ENCODE results near the gene TEKTIP1. TPM values are rescaled to one million over a fixed set of nuclear protein-coding genes. Genes with fewer than 3 reads are reported as not detected.
"Not testable (repeated sequence)": the region's sequence is repeated elsewhere in the genome, so short reads cannot be mapped to it uniquely, and the experiment has no call there.

Gene TEKTIP1
- total RNA-seq, 1 donor from 2014 or later, result not detected

DNA sequence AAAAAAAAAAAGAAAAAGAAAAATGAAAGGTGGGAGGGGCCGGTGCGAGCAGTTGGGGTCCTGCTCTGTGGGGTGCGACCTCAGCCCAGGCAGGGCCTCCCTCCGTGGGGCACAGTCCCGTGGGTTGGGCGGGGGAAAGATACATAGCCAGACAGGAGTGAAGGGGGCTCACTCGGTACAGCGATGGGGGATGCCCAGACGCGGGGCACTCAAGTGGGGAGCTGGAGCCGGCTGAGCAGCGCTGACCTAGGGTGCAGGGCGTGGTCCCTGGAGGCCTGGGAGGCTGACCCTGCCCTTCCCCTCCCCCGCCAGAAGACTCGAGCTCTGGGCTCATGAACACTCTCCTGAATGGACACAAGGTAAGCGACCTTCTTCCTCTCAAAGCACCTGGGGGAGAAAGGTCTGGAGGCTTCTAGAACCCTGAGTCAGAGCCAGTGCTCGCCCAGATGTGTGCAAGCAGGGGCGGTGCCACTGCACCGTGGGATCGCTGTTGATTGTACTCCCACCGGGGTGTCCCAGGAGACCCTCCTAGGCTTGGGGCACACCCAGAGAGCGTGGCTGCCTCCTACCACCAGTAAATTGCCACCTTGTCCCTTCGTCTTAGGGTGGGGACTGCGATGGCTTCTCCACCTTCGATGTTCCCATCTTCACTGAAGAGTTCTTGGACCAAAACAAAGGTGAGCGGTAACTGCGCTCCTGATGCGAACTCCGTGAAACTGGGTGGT is 37.1 kb downstream of the TEKTIP1 start:
- Histone ChIP-seq H3K4me3 (peak overlapping the region; percentile 62), H3K36me3 (peaks cover 2% of the 10 kb centered on the region), H3K9me3 (replicated peaks) (no peaks in the 10 kb centered on the region), H3K4me1 (peaks cover 34% of the 10 kb centered on the region), H3K27ac (replicated peaks) (peak overlapping the region; percentile 44), H3K27me3 (ENCODE audit: low read depth) (no peaks in the 10 kb centered on the region)
- intact Hi-C loops (cut with micrococcal nuclease), result no loop called here
- no peak for DNase-seq
- TF ChIP-seq, protein P1, sequence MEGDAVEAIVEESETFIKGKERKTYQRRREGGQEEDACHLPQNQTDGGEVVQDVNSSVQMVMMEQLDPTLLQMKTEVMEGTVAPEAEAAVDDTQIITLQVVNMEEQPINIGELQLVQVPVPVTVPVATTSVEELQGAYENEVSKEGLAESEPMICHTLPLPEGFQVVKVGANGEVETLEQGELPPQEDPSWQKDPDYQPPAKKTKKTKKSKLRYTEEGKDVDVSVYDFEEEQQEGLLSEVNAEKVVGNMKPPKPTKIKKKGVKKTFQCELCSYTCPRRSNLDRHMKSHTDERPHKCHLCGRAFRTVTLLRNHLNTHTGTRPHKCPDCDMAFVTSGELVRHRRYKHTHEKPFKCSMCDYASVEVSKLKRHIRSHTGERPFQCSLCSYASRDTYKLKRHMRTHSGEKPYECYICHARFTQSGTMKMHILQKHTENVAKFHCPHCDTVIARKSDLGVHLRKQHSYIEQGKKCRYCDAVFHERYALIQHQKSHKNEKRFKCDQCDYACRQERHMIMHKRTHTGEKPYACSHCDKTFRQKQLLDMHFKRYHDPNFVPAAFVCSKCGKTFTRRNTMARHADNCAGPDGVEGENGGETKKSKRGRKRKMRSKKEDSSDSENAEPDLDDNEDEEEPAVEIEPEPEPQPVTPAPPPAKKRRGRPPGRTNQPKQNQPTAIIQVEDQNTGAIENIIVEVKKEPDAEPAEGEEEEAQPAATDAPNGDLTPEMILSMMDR (IDR thresholded peaks at IDR 0.05; ENCODE audit: borderline replicate concordance), result no peak

DNA sequence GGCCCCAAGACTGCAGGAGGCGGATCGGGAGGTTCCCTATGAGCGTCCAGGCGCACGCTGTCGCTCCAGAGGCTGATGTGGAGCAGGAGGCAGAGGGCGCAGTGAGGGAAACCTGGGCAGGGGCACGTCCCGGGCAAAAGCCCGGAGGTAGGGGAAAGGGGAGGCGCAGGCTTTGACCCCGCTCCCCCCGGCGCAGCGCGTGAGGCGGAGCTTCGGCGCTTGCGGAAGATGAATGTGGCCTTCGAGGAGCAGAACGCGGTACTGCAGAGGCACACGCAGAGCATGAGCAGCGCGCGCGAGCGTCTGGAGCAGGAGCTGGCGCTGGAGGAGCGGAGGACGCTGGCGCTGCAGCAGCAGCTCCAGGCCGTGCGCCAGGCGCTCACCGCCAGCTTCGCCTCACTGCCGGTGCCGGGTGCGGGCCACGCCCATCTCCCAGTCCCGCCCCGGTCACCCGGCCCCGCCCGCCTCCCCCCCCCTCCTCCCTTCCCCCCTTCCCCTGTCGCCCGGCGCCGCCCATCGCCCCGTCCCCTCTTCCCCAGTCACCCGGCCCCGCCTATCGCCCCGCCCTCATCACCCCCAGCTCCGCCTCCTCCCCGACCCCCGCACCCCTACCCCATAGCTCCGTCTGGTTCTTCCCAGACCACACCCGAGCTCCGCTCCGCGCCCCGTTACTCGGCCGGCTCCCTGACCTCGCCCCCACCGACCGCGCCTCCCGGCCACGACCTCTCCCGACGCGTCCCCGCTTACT is 37.9 kb downstream of the TEKTIP1 start:
- TF ChIP-seq, protein P1 (IDR thresholded peaks at IDR 0.05; ENCODE audit: borderline replicate concordance), result no peak
- Histone ChIP-seq H3K9me3 (replicated peaks) (no peaks in the 10 kb centered on the region), H3K27me3 (ENCODE audit: low read depth) (no peaks in the 10 kb centered on the region), H3K4me1 (peaks cover 33% of the 10 kb centered on the region), H3K36me3 (peaks cover 2% of the 10 kb centered on the region), H3K4me3 (peak overlapping the region; percentile 62), H3K27ac (replicated peaks) (peak overlapping the region; percentile 44)
- intact Hi-C loops (cut with micrococcal nuclease), result no loop called here
- peak; percentile 62 for DNase-seq

DNA sequence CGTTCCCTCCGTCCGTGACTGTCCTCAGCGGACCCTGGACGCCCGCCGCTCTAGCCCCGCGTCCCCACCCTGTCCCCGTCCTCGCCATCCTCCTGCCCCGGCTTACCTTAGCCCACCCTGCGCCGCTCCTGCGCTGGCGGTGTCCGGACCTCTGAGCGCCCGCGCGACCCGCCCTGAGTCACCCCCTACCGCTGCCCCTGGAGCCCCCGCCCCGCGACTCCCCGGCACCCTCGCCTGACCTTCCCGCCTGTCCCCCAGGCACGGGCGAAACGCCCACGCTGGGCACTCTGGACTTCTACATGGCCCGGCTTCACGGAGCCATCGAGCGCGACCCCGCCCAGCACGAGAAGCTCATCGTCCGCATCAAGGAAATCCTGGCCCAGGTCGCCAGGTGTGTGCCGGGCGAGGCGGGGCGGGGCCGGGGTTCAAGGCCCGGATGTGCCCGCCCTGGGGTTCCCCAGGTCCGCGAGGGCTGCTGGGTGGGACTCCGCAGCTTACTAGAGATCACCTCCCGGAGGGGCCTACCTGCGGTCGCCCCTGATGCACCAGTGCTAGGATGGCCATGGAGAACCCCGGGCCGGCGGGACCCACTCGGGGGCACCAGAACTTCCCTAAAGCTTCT is 38.9 kb downstream of the TEKTIP1 start:
- Histone ChIP-seq H3K27ac (replicated peaks) (no peak overlapping the region), H3K27me3 (ENCODE audit: low read depth) (no peaks in the 10 kb centered on the region), H3K4me1 (peaks cover 27% of the 10 kb centered on the region), H3K4me3 (no peak overlapping the region), H3K36me3 (peaks cover 2% of the 10 kb centered on the region), H3K9me3 (replicated peaks) (no peaks in the 10 kb centered on the region)
- intact Hi-C loops (cut with micrococcal nuclease), result no loop called here
- TF ChIP-seq, protein P1 (IDR thresholded peaks at IDR 0.05; ENCODE audit: borderline replicate concordance), result no peak
- no peak for DNase-seq

DNA sequence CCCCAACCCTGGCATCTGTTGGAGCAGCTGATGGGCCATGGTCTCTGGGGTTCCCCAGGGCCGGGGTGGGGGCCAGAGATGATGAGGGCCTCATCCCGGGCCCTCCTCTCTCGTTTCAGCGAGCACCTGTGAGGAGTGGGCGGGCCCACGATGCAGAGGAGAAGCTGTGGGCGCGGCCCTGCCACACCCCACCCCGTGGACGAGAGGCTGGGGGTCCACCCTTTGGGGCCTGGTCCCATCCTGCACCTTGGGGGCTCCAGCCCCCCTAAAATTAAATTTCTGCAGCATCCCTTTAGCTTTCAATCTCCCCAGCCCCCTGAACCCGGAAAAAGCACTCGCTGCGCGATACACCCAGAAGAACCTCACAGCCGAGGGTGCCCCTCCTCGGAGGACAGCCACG is 39.4 kb downstream of the TEKTIP1 start:
- Histone ChIP-seq H3K36me3 (peaks cover 2% of the 10 kb centered on the region), H3K9me3 (replicated peaks) (no peaks in the 10 kb centered on the region), H3K4me3 (no peak overlapping the region), H3K27ac (replicated peaks) (no peak overlapping the region), H3K27me3 (ENCODE audit: low read depth) (peaks cover 2% of the 10 kb centered on the region), H3K4me1 (peaks cover 21% of the 10 kb centered on the region)
- DNase-seq, result no peak
- TF ChIP-seq, protein P1 (IDR thresholded peaks at IDR 0.05; ENCODE audit: borderline replicate concordance), result no peak
- intact Hi-C loops (cut with micrococcal nuclease), result no loop called here

DNA sequence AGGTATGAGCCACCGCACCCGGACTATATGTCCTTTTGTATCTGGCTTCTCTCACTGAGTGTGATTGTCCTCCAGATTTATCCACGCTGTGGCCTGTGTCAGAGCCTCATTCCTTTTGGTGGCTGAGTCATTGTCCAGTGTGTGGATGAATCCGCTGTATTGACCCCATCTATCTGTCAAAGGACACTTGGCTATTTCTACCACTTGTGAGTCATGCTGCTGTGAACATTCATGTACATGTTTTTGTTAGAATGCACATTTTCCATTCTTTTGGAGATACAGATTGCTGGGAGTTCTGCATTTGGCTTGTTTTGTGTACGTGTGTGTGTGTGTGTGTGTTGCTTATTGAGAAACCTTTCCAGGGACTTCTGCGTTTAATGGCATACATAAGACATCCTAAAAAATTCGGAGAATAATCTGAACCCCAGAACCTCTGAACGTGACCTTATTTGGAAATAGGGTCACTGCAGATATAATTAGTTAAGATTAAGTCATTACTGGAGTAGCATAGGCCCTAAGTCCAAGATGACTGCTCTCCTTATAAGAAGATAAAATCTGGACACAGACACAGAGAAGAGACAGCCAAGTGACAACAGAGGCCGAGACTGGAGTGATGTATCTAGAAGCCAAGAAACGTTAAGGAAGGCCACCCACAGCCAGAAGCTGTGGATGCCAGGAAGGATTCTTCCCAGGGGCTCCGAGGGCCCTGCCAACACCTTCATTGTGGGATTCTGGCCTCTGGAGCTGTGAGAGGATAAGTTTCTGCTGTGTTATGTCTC is 41.4 kb downstream of the TEKTIP1 start:
- peaks cover 20% of the 10 kb centered on the region for H3K4me1 ChIP-seq
- H3K4me3 ChIP-seq, result no peak overlapping the region
- intact Hi-C loops (cut with micrococcal nuclease), result no loop called here
- no peak overlapping the region for H3K27ac ChIP-seq (replicated peaks)
- TF ChIP-seq, protein P1 (IDR thresholded peaks at IDR 0.05; ENCODE audit: borderline replicate concordance), result no peak
- H3K27me3 ChIP-seq (ENCODE audit: low read depth), result peaks cover 21% of the 10 kb centered on the region
- no peak for DNase-seq
- H3K9me3 ChIP-seq (replicated peaks), result no peaks in the 10 kb centered on the region
- no peaks in the 10 kb centered on the region for H3K36me3 ChIP-seq

DNA sequence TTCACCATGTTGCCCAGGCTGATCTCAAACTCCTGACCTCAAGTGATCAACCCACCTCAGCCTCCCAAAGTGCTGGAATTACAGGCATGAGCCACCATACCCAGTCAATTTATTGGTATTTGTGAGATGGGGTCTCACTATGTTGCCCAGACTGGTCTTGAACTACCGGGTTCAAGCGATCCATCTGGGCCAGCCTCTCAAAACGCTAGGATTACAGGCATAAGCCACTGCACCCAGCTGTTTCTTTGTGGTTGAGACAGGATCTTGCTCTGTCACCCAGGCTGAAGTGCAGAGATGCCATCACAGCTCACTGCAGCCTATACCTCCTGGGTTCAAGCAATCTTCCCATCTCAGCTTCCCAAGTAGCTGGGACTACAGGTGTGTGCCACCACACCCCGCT is 42.8 kb downstream of the TEKTIP1 start:
- intact Hi-C loops (cut with micrococcal nuclease); H3K4me3 ChIP-seq; H3K36me3 ChIP-seq; H3K27ac ChIP-seq (replicated peaks); H3K9me3 ChIP-seq (replicated peaks); DNase-seq: not testable (repeated sequence)
- Histone ChIP-seq H3K27me3 (ENCODE audit: low read depth) (peaks cover 36% of the 10 kb centered on the region), H3K4me1 (peaks cover 18% of the 10 kb centered on the region)

DNA sequence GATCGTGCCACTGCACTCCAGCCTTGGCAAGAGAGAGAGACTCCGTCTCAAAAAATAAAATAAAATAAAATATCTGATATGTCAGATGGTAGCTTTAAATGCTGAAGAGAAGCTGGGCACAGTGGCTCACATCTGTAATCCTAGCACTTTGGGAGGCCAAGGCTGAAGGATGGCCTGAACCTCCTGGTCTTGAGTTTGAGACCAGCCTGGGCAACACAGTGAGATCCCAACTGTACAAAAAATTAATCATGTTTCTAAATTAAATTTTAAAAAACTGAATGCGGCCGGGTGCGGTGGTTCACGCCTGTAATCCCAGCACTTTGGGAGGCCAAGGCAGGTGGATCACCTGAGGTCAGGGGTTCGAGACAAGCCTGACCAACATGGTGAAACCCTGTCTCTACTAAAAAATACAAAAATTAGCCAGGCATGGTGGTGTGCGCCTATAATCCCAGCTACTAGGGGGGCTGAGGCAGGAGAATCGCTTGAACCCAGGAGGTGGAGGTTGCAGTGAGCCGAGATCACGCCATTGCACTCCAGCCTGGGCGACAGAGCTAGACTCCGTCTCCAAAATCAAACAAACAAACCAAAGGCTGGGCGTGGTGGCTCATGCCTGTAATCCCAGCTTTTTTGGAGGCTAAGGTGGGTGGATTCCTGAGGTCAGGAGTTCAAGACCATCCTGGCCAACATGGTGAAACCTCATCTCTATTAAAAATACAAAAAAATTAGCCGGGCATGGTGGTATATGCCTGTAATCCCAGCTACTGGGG is 45.2 kb downstream of the TEKTIP1 start:
- H3K4me3 ChIP-seq; H3K27ac ChIP-seq (replicated peaks); intact Hi-C loops (cut with micrococcal nuclease); DNase-seq; H3K36me3 ChIP-seq; H3K9me3 ChIP-seq (replicated peaks): not testable (repeated sequence)
- Histone ChIP-seq H3K27me3 (ENCODE audit: low read depth) (peaks cover 37% of the 10 kb centered on the region), H3K4me1 (peaks cover 19% of the 10 kb centered on the region)
